ENCODE measurements around the gene RABEPK. TPM values are rescaled to one million over a fixed set of nuclear protein-coding genes. Genes with fewer than 3 reads are reported as not detected.

The RABEPK gene, protein sequence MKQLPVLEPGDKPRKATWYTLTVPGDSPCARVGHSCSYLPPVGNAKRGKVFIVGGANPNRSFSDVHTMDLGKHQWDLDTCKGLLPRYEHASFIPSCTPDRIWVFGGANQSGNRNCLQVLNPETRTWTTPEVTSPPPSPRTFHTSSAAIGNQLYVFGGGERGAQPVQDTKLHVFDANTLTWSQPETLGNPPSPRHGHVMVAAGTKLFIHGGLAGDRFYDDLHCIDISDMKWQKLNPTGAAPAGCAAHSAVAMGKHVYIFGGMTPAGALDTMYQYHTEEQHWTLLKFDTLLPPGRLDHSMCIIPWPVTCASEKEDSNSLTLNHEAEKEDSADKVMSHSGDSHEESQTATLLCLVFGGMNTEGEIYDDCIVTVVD
- 19.8 and 24.2 TPM in 2 replicates for total RNA-seq

GRCh38 chr9:125200216-125201047, at the start of gene RABEPK:
Gene RABEPK, plus strand, starts transcription at chr9:125200542. Its CDS starts 2,472 bp downstream, at chr9:125203014.
- TF ChIP-seq, protein P1, sequence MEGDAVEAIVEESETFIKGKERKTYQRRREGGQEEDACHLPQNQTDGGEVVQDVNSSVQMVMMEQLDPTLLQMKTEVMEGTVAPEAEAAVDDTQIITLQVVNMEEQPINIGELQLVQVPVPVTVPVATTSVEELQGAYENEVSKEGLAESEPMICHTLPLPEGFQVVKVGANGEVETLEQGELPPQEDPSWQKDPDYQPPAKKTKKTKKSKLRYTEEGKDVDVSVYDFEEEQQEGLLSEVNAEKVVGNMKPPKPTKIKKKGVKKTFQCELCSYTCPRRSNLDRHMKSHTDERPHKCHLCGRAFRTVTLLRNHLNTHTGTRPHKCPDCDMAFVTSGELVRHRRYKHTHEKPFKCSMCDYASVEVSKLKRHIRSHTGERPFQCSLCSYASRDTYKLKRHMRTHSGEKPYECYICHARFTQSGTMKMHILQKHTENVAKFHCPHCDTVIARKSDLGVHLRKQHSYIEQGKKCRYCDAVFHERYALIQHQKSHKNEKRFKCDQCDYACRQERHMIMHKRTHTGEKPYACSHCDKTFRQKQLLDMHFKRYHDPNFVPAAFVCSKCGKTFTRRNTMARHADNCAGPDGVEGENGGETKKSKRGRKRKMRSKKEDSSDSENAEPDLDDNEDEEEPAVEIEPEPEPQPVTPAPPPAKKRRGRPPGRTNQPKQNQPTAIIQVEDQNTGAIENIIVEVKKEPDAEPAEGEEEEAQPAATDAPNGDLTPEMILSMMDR (IDR thresholded peaks at IDR 0.05; ENCODE audit: insufficient read depth, low read length, poor library complexity, severe bottlenecking) = no peak
- H3K36me3 ChIP-seq (ENCODE audit: control insufficient read depth, insufficient read depth, low read length) = no peaks in the 10 kb centered on the region
- no peaks in the 10 kb centered on the region for H3K27me3 ChIP-seq (ENCODE audit: control insufficient read depth, insufficient read depth, low read length)
- peak within 1 kb of the TSS; percentile 77 for H3K4me3 ChIP-seq (ENCODE audit: low read depth, low read length)
- DNase-seq (ENCODE audit: low read depth) = peak; percentile 77

GRCh38 chr9:125151730-125152129, 48.6 kb upstream of the RABEPK start:
- H3K36me3 ChIP-seq (ENCODE audit: control insufficient read depth, insufficient read depth, low read length) = peaks cover 2% of the 10 kb centered on the region

GRCh38 chr9:125153712-125154367, 46.5 kb upstream of the RABEPK start:
- Histone ChIP-seq H3K27me3 (ENCODE audit: control insufficient read depth, insufficient read depth, low read length) (no peaks in the 10 kb centered on the region), H3K36me3 (ENCODE audit: control insufficient read depth, insufficient read depth, low read length) (peaks cover 2% of the 10 kb centered on the region), H3K4me3 (ENCODE audit: low read depth, low read length) (no peak overlapping the region)
- DNase-seq (ENCODE audit: low read depth) = no peak
- TF ChIP-seq, protein P1 (IDR thresholded peaks at IDR 0.05; ENCODE audit: insufficient read depth, low read length, poor library complexity, severe bottlenecking) = no peak

More at GRCh38 chr9:125151730-125152129, 48.6 kb upstream of the RABEPK start:
- no peak for DNase-seq (ENCODE audit: low read depth)
- TF ChIP-seq, protein P1 (IDR thresholded peaks at IDR 0.05; ENCODE audit: insufficient read depth, low read length, poor library complexity, severe bottlenecking) = no peak
- Histone ChIP-seq H3K27me3 (ENCODE audit: control insufficient read depth, insufficient read depth, low read length) (no peaks in the 10 kb centered on the region), H3K4me3 (ENCODE audit: low read depth, low read length) (no peak overlapping the region)

DNA sequence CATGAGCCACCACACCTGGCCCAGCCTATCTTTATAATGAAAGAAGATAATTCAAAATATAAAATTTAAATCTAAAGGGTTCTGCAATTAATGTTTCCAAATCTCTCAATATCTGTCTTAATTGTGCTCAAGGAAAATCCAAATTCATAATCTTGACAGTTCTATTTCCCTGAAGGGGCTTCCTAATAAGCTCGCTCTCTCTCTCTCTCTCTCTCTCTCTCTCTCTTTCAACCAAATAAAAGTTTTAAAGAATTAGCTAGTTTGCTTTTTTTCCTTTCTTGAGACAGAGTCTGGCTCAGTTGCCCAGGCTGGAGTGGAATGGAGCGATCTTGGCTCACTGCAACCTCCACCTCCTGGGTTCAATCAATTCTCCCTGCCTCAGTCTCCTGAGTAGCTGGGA, 43.8 kb upstream of the RABEPK start:
- H3K36me3 ChIP-seq (ENCODE audit: control insufficient read depth, insufficient read depth, low read length) = no peaks in the 10 kb centered on the region
- TF ChIP-seq, protein P1 (IDR thresholded peaks at IDR 0.05; ENCODE audit: insufficient read depth, low read length, poor library complexity, severe bottlenecking) = no peak
- H3K27me3 ChIP-seq (ENCODE audit: control insufficient read depth, insufficient read depth, low read length) = no peaks in the 10 kb centered on the region
- H3K4me3 ChIP-seq (ENCODE audit: low read depth, low read length) = no peak overlapping the region
- DNase-seq (ENCODE audit: low read depth) = no peak

- no peaks in the 10 kb centered on the region for H3K27me3 ChIP-seq (ENCODE audit: control insufficient read depth, insufficient read depth, low read length)
- TF ChIP-seq, protein P1 (IDR thresholded peaks at IDR 0.05; ENCODE audit: insufficient read depth, low read length, poor library complexity, severe bottlenecking) = no peak
- no peak overlapping the region for H3K4me3 ChIP-seq (ENCODE audit: low read depth, low read length)
- no peaks in the 10 kb centered on the region for H3K36me3 ChIP-seq (ENCODE audit: control insufficient read depth, insufficient read depth, low read length)
- no peak for DNase-seq (ENCODE audit: low read depth)
Observed at GRCh38 chr9:125160750-125161149, 39.6 kb upstream of the RABEPK start.
